OCI-LY1 (cell line): ENCODE measurements around the gene VAV3.
"Not testable (repeated sequence)": the region's sequence is repeated elsewhere in the genome, so short reads cannot be mapped to it uniquely, and the experiment has no call there.

Experiments used
- H2AFZ ChIP-seq: fragments of 200-600 bp; sonication (generic), shearing (Covaris generic); 2 replicates; pipeline ENCODE4 v1.6.0; 2014; ENCODE audit warnings: antibody characterized with exemption, mild to moderate bottlenecking, low read length
- H3F3A ChIP-seq: fragments of 200-600 bp; sonication (generic), shearing (Covaris generic); 2 replicates; pipeline ENCODE4 v1.6.0; 2014; ENCODE audit warnings: mild to moderate bottlenecking, antibody characterized with exemption, low read length, moderate library complexity; ENCODE audit not compliant: insufficient read depth
- H3K27ac ChIP-seq: fragments of 200-600 bp; sonication (generic); 2 replicates; pipeline ENCODE4 v1.5.1; 2014; ENCODE audit warnings: low read length, mixed run types, mild to moderate bottlenecking, low read depth; ENCODE audit not compliant: poor library complexity, severe bottlenecking
- H3K27me3 ChIP-seq: fragments of 200-600 bp; sonication (generic); 2 replicates; pipeline ENCODE4 v1.6.0; 2014; ENCODE audit warnings: antibody characterized with exemption, mild to moderate bottlenecking, low read length, moderate library complexity; ENCODE audit not compliant: insufficient read depth
- H3K36me3 ChIP-seq: fragments of 200-600 bp; sonication (generic); 2 replicates; pipeline ENCODE4 v1.6.1; 2014; ENCODE audit warnings: mild to moderate bottlenecking, antibody characterized with exemption, low read length, moderate library complexity, mixed read lengths; ENCODE audit not compliant: insufficient read depth
- H3K4me1 ChIP-seq: fragments of 200-600 bp; sonication (generic); 2 replicates; pipeline ENCODE4 v1.5.1; 2014; ENCODE audit warnings: mild to moderate bottlenecking, low read length, moderate library complexity; ENCODE audit not compliant: insufficient read depth, severe bottlenecking
- H3K4me2 ChIP-seq: fragments of 200-600 bp; sonication (generic), shearing (Covaris generic); 2 replicates; pipeline ENCODE4 v1.6.1; 2014; ENCODE audit warnings: low read length
- H3K4me3 ChIP-seq: fragments of 200-600 bp; sonication (generic); 2 replicates; pipeline ENCODE4 v1.5.1; 2014; ENCODE audit warnings: low read length, low read depth, mild to moderate bottlenecking, mixed read lengths; ENCODE audit not compliant: poor library complexity, severe bottlenecking
- H3K79me2 ChIP-seq: fragments of 200-600 bp; shearing (Covaris generic); 2 replicates; pipeline ENCODE4 v1.6.1; 2016; ENCODE audit warnings: mixed run types, low read length, mixed read lengths; ENCODE audit not compliant: insufficient read depth
- H3K9ac ChIP-seq: fragments of 200-600 bp; sonication (generic), shearing (Covaris generic); 2 replicates; pipeline ENCODE4 v1.6.1; 2014; ENCODE audit warnings: mild to moderate bottlenecking, low read length, mixed read lengths
- H3K9me2 ChIP-seq: fragments of 200-600 bp; sonication (generic), shearing (Covaris generic); 2 replicates; pipeline ENCODE4 v1.6.1; 2014; ENCODE audit warnings: low read depth, mild to moderate bottlenecking, low read length, mixed read lengths
- H3K9me3 ChIP-seq: fragments of 200-600 bp; shearing (Covaris generic); 2 replicates; pipeline ENCODE4 v1.6.1; 2014; ENCODE audit warnings: low read length, mixed read lengths
- H4K20me1 ChIP-seq: fragments of 200-600 bp; sonication (generic), shearing (Covaris generic); 2 replicates; pipeline ENCODE4 v1.6.0; 2016; ENCODE audit warnings: mild to moderate bottlenecking, low read length; ENCODE audit not compliant: insufficient read depth
- CTCF ChIP-seq: fragments of 200-600 bp; sonication (generic), shearing (Covaris generic); IDR thresholded peaks from 2 replicates; pipeline ENCODE4 v1.5.1; 2017; ENCODE audit warnings: mild to moderate bottlenecking, antibody characterized with exemption, low read length, moderate library complexity, mixed read lengths
- EZH2 ChIP-seq: fragments of 200-600 bp; sonication (generic), shearing (Covaris generic); IDR thresholded peaks from 2 replicates; pipeline ENCODE4 v1.8.0; 2017; ENCODE audit warnings: borderline replicate concordance, mixed run types, mild to moderate bottlenecking, antibody characterized with exemption, low read length, moderate library complexity, mixed read lengths

Gene VAV3

DNA sequence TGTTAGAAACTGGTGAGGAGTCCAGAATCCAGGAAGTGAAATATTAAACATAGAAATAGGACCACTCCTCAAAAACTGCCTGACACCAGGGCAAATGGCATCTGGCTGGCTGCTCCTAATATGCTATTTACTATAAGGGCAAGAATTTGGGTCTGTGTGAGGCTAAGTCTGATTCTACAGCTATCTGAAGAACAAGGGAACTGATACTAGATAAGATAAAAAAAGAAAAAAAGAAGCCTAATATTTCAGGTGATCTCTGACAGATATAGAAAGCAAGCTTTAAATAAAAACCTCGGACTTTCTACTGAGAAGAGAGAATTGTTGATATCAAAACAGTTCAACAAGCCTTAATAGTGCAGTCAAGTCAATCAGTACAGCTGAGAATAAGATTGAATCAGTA lies 42.1 kb upstream of the VAV3 start:
- no peaks in the 10 kb centered on the region for H3F3A ChIP-seq
- H4K20me1 ChIP-seq = no peaks in the 10 kb centered on the region
- H3K4me3 ChIP-seq = no peak overlapping the region
- no peak overlapping the region; the same call in 1 of the 2 replicates for H2AFZ ChIP-seq
- no peaks in the 10 kb centered on the region for H3K9me3 ChIP-seq
- no peaks in the 10 kb centered on the region for H3K9me2 ChIP-seq
- H3K27ac ChIP-seq = no peak overlapping the region
- H3K36me3 ChIP-seq = no peaks in the 10 kb centered on the region
- no peak for TF ChIP-seq CTCF
- TF ChIP-seq EZH2 = no peak
- peaks cover 4% of the 10 kb centered on the region for H3K4me1 ChIP-seq
- H3K9ac ChIP-seq = no peak overlapping the region
- H3K79me2 ChIP-seq = no peaks in the 10 kb centered on the region
- H3K4me2 ChIP-seq = no peak overlapping the region
- H3K27me3 ChIP-seq = no peaks in the 10 kb centered on the region

DNA sequence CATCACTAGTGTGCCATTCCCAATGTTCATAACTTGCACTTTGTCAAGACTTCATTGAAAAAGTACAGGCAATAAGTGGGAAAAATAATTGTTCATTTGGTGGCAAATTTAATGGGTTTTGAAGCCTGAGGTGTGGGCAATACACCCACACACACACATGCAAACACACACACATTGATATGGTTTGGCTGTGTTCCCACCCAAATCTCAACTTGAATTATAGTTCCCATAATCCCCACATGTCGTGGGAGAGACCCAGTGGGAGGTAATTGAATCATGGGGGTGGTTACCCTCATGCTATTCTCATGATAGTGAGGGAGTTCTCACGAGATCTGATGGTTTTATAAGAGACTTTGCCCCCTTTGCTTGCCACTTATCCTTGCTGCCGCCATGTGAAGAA lies 39.9 kb upstream of the VAV3 start:
- H3K4me3 ChIP-seq, H3K27ac ChIP-seq, H3K4me2 ChIP-seq, H3K9ac ChIP-seq, H2AFZ ChIP-seq, H3K9me3 ChIP-seq, H3F3A ChIP-seq, H3K27me3 ChIP-seq, H4K20me1 ChIP-seq, H3K36me3 ChIP-seq, H3K79me2 ChIP-seq, H3K4me1 ChIP-seq, H3K9me2 ChIP-seq: not testable (repeated sequence)

GRCh38 chr1:108000620-108001111 lies 35.7 kb upstream of the VAV3 start:
- Histone ChIP-seq H3K4me3 (no peak overlapping the region), H3K36me3 (no peaks in the 10 kb centered on the region), H3K9me2 (no peaks in the 10 kb centered on the region), H3K79me2 (no peaks in the 10 kb centered on the region), H3K27ac (no peak overlapping the region), H3F3A (no peaks in the 10 kb centered on the region), H3K9me3 (no peaks in the 10 kb centered on the region), H2AFZ (no peak overlapping the region), H3K4me1 (no peaks in the 10 kb centered on the region), H4K20me1 (no peaks in the 10 kb centered on the region), H3K27me3 (no peaks in the 10 kb centered on the region), H3K4me2 (no peak overlapping the region), H3K9ac (no peak overlapping the region)
- no peak for TF ChIP-seq EZH2
- no peak for TF ChIP-seq CTCF

DNA sequence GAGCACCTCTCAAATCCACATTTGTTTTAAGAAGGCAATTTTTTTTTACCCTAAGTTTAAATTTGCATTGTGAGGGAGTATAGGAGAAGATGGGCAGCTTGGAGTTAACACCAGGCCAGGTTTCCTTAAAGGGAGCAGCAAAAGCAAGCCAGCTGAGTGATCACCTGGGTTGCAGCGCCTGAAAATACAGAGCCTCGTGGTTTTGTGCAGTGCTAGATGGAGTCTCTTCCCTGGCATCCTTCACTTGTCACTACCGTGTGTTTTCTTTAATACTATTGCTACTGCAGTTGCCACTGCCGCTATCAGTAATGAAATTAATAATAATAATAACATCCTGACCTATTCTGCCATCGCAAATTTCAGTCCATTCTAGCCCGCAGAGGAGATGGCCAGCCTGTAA lies 35.2 kb upstream of the VAV3 start:
- Histone ChIP-seq H2AFZ (no peak overlapping the region), H3K27me3 (no peaks in the 10 kb centered on the region), H3K9me3 (no peaks in the 10 kb centered on the region), H3K27ac (no peak overlapping the region), H3K9me2 (no peaks in the 10 kb centered on the region), H3K4me3 (no peak overlapping the region), H3K79me2 (no peaks in the 10 kb centered on the region), H3K36me3 (no peaks in the 10 kb centered on the region), H3K4me1 (no peaks in the 10 kb centered on the region), H4K20me1 (no peaks in the 10 kb centered on the region), H3K4me2 (no peak overlapping the region), H3F3A (no peaks in the 10 kb centered on the region), H3K9ac (no peak overlapping the region)
- TF ChIP-seq CTCF (no peak), EZH2 (no peak)
